ENCODE results near the gene VSIG8.

Gene VSIG8

GRCh38 chr1:159883134-159883533, 20.7 kb upstream of the VSIG8 start:
- DNase-seq (ENCODE audit: low spot score) = no peak

DNA sequence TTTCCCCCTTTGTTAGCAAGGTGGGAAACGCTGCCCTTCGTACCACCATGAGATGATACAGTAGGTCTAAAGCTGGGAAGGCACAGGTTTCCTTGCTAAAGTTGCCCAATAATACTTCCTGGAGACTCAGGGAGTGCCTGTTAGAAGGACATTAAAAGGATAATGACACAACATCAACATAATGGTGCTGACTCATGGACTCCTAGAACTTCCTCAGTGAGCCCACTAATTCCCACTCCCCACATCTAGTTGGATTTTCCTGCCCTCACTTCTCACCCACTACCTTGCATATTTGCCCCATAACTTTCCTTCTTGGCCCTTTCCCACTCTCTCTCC, 20.0 kb upstream of the VSIG8 start:
- no peak for DNase-seq (ENCODE audit: low spot score)

DNA sequence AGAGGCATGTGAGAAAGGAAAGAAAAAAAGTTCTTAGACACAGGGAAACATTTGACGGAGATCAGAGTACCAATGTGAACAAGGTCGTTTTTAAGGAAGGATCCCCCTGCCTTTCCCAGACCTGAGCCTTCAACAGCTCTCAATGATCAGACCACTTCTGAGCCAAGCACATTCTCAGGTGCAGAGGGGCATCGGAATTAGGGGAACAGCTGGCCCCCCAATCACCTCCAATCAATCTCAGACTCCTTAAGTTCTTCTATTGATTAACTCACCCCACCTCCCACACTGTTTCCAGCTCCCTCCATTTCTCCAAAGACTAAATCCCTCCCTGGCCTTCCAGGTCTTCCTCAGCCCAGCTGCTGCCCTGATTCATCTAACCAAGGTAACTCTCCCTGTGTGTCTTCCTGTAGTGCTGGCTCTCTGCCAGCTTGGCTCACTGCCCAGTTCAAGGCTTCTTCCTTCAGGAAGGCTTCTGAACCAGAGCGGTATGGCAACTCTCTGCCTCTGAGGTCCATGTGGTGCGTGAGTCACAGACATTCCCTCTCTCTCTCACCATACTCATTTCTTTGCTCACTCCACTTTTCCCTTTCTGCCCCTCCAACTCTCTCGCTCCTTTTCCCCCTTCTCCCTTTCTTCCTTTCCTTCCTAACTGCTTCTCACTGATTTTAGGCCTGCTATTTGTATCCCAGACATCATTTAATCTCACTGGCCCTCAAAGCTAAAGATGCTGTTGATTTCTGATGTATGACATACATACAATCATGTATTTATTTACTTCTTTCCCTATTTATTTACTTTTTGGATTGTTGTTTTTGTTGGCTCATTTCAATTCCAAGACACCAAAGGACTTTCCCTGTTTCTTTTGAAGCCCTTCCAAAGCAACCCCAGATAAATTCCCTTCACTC, 19.4 kb upstream of the VSIG8 start:
- DNase-seq (ENCODE audit: low spot score) = peak; percentile 63

- no peak for DNase-seq (ENCODE audit: low spot score)
Observed at GRCh38 chr1:159880430-159880829, 18.0 kb upstream of the VSIG8 start.

GRCh38 chr1:159879977-159880376, 17.5 kb upstream of the VSIG8 start:
- DNase-seq (ENCODE audit: low spot score) = no peak

GRCh38 chr1:159879136-159879535, 16.7 kb upstream of the VSIG8 start:
- no peak for DNase-seq (ENCODE audit: low spot score)

DNA sequence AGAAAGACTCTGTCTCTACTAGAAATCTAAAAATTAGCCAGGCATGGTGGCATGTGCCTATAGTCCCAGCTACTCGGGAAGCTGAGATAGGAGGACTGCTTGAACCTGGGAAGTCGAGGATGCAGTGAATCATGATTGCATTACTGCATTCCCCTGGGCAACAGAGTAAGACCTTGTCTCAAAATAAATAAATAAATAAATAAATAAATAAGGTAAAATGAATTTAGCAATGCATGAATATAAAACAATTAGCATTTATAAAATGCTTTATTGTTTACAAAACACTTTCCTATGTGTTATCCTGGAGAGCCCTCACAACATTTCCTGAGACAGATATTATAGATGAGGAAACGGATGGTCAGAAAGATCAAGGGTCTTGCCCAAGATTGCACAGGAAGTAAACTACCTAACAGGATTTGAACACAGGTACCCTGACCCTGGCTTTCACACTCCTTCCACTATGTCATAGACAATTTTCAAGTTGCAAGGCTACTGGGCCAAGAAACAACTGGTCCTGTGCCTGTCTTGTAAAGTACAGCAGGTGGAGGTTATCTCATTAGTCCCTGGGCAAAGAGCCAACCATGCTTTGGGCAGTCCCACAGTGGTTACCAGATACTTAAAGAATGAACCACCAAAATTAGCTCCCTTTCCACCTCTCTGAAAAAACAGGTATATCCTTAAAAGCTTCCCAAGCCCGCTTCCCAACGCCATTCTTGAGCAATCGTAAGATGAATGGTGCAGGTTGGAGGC, 15.4 kb upstream of the VSIG8 start:
- no peak for DNase-seq (ENCODE audit: low spot score)

GRCh38 chr1:159873530-159874143, 11.2 kb upstream of the VSIG8 start:
- no peak for DNase-seq (ENCODE audit: low spot score)

DNA sequence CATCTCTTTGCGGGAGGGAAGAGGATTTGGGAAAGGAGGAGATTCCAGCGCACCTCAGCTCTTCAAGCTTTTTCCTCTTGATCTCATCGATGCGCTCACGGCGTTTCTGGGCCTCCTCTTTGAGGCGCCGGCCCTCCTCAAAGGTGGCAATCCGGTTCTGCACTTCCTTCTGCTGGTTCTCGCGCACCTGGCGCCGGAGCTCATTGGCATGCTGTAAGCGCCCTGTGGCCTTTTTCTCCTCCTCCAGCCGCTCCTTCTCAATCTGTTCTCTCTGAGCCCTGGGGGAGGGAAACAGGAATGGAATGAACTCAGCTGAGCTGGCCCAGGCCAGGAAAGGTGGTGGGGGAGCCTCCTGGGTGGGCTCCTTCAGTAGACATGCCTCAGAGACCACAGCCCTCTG, 10.4 kb upstream of the VSIG8 start:
- peak; percentile 82 for DNase-seq (ENCODE audit: low spot score)

DNA sequence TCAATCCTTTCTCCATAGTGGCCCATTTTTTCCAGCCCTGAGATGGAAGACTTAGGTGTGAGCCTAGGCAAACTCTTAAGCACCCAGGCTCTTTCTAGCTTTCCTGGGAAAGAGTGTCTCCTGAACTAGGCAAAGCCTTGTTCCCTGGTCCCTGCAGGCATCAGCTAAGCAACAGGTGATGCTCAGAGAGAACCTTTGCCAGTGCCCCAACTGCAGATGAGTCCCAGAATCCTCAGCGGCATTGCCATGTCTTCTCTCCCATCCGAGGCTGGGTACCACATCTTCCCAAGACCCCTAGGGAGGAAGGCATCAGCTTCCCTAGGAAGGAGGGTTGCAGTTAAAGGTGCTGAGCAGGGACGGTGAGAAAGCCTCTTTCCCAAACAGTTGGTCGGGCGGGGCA, 8.2 kb upstream of the VSIG8 start:
- DNase-seq (ENCODE audit: low spot score) = no peak

DNA sequence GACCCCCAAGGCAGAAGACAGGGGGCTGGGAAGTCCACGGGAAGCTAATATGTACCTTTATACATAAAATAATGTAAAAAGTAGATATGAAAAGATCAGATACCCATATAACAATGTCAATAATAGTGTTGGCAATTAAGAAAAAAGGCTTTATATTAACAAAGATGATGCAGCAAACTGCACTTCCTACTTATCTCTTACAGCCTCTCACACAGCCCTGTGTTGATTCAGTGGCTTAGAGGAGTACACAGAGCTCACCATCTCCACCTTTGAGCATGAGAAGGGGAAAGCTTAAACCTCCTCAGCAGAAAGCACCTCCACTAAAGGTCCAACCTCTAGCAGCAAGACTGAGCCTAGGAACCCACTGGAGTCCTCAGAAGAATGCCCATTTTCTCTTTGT, 7.2 kb upstream of the VSIG8 start:
- no peak for DNase-seq (ENCODE audit: low spot score)

GRCh38 chr1:159869173-159869572, 6.7 kb upstream of the VSIG8 start:
- DNase-seq (ENCODE audit: low spot score) = no peak

GRCh38 chr1:159868766-159869165, 6.3 kb upstream of the VSIG8 start:
- peak; percentile 85 for DNase-seq (ENCODE audit: low spot score)

GRCh38 chr1:159867664-159868026, 5.2 kb upstream of the VSIG8 start:
- DNase-seq (ENCODE audit: low spot score) = peak; percentile 31

GRCh38 chr1:159866905-159867663, 4.6 kb upstream of the VSIG8 start:
- DNase-seq (ENCODE audit: low spot score) = no peak

GRCh38 chr1:159866066-159866465, 3.6 kb upstream of the VSIG8 start:
- DNase-seq (ENCODE audit: low spot score) = no peak

- no peak for DNase-seq (ENCODE audit: low spot score)
Observed at GRCh38 chr1:159864262-159864661, 1.8 kb upstream of the VSIG8 start.

- DNase-seq (ENCODE audit: low spot score) = no peak
Observed at GRCh38 chr1:159862031-159862430, 426 bp downstream of the VSIG8 start.

DNA sequence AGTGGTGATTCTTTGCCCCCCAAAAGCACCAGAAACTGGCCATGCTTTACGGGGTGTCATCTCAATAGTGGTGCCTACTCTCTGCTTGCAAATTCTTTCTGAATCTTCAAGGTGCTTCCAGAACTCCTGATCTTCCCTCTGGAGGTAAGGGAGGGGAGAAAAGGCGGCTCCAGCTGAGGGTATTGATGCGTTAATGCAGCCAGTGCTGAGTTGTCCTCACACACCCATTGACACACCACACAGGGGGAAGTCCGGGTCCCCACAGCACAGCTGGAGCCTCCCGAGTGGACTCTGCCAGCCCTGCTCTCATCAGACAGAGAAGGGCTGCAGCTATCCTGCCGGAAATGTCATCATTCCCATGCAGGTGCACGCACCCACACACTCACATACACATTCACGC, 1.2 kb downstream of the VSIG8 start:
- DNase-seq (ENCODE audit: low spot score) = no peak

DNA sequence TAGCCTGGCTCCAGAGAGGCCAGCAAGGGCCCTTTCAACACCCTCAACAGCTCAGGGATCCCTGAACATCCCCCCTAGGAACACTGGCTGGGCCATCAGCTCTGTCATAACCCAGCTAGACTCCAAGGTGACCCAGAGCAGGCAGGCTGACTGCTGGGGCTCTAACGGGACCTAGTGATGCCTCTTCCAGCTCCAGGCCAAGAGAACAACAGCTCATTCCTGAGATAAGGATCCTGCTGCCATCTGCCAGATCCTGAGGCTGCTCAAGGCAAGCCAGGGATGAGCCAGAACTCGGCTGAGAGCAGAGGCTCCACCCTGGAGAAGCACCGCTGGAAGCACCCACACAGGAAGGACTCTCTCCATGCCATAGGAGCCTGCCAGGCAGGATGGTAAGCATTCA, 2.0 kb downstream of the VSIG8 start:
- no peak for DNase-seq (ENCODE audit: low spot score)

- no peak for DNase-seq (ENCODE audit: low spot score)
Observed at GRCh38 chr1:159859767-159860322, 2.6 kb downstream of the VSIG8 start.

DNA sequence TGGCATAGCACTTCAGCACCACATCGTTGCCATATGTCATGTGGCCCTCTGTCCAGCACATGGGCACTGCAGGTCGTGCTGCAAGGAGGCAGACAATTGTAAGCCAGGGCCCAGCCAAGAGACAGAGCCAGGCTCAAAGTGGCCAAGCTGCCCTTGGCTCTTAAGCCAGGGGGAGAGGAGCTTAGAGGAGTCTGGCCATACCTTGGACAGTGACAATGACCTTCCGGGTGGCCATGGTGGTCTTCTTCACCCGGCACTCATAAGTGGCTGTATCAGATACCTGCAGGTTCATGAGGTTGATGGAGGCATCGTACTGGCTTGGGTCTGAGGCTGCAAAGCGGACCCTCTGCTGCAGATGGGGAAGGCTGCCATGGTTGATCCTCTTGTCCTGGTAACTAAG, 4.6 kb downstream of the VSIG8 start:
- DNase-seq (ENCODE audit: low spot score) = no peak
